Smooth muscle cell (in vitro differentiated cells): ENCODE data around the gene CUX1. TPM values are rescaled to one million over a fixed set of nuclear protein-coding genes. Genes with fewer than 3 reads are reported as not detected.

Experiments used
- DNase-seq: peaks from one replicate; lab custom pipeline; 2025; ENCODE audit not compliant: unreplicated experiment; lab: John Stamatoyannopoulos, UW
- H2AFZ ChIP-seq: fragments of 200-600 bp; sonication (generic); 2 replicates; pipeline ENCODE4 v1.6.0; 2016; ENCODE audit warnings: antibody characterized with exemption, low read depth, mild to moderate bottlenecking
- H3F3A ChIP-seq: fragments of 200-600 bp; sonication (generic); 2 replicates; pipeline ENCODE4 v1.6.0; 2017; ENCODE audit warnings: antibody characterized with exemption, low read depth
- H3K27ac ChIP-seq: fragments of 200-600 bp; sonication (generic); 2 replicates; pipeline ENCODE4 v1.5.1; 2016; ENCODE audit warnings: low read depth, mild to moderate bottlenecking
- H3K27me3 ChIP-seq: fragments of 200-600 bp; sonication (generic); 2 replicates; pipeline ENCODE4 v1.6.1; 2016; ENCODE audit warnings: low read depth, mild to moderate bottlenecking
- H3K36me3 ChIP-seq: fragments of 200-600 bp; sonication (generic); 2 replicates; pipeline ENCODE4 v1.5.1; 2016; ENCODE audit warnings: low read depth
- H3K4me1 ChIP-seq: fragments of 200-600 bp; sonication (generic); 2 replicates; pipeline ENCODE4 v1.5.1; 2016; ENCODE audit warnings: low read depth
- H3K4me2 ChIP-seq: fragments of 200-600 bp; sonication (generic); 2 replicates; pipeline ENCODE4 v1.6.0; 2016; ENCODE audit warnings: mild to moderate bottlenecking
- H3K4me3 ChIP-seq: fragments of 200-600 bp; sonication (generic); 2 replicates; pipeline ENCODE4 v1.5.1; 2016; ENCODE audit warnings: mild to moderate bottlenecking
- H3K79me2 ChIP-seq: fragments of 200-600 bp; sonication (generic); 2 replicates; pipeline ENCODE4 v1.6.0; 2016; ENCODE audit warnings: low read depth, mild to moderate bottlenecking
- H3K9ac ChIP-seq: fragments of 200-600 bp; sonication (generic); 2 replicates; pipeline ENCODE4 v1.6.0; 2016; ENCODE audit warnings: low read depth
- H3K9me3 ChIP-seq: fragments of 200-600 bp; sonication (generic); replicated peaks from 2 replicates; pipeline ENCODE4 v1.5.1; 2016; ENCODE audit warnings: low read depth
- H4K20me1 ChIP-seq: fragments of 200-600 bp; sonication (generic); 2 replicates; pipeline ENCODE4 v1.6.0; 2016; ENCODE audit warnings: low read depth
- CTCF ChIP-seq: fragments of 200-600 bp; sonication (generic); IDR thresholded peaks from 2 replicates; pipeline ENCODE4 v1.5.1; 2017; ENCODE audit warnings: borderline replicate concordance, mild to moderate bottlenecking, antibody characterized with exemption; ENCODE audit not compliant: insufficient read depth, poor library complexity, severe bottlenecking
- WGBS: methylation state at CpG from one replicate; pipeline ENCODE4 v1.1.7; 2016; ENCODE audit warnings: low lambda C conversion rate; 5-methylcytosine and 5-hydroxymethylcytosine counted together
- polyA plus RNA-seq: library from polyadenylated mRNA; unstranded; fragments of >200 nt; fragmentation: Nextera tagmentation; extraction: Ambion mirVana; gene quantifications from 2 replicates; pipeline ENCODE4 v1.2.1, GENCODE V29; 2016
- total RNA-seq: library from RNA; depleted of rRNA; stranded (reverse); fragments of >200 nt; gene quantifications from 2 replicates; pipeline ENCODE4 v1.2.3, GENCODE V29; 2014

Gene CUX1
- total and polyA plus RNA-seq, 2 experiments from 2014 or later, result 56.3 to 78.4 TPM

GRCh38 chr7:101871351-101871750 is 53.9 kb downstream of the CUX1 start:
- Histone ChIP-seq H3K4me2 (peak overlapping the region; percentile 72), H3F3A (peaks cover 5% of the 10 kb centered on the region), H3K27me3 (no peaks in the 10 kb centered on the region), H3K79me2 (peaks cover 98% of the 10 kb centered on the region), H3K9ac (no peak overlapping the region), H3K4me3 (no peak overlapping the region), H3K4me1 (peaks cover 27% of the 10 kb centered on the region), H3K36me3 (no peaks in the 10 kb centered on the region), H4K20me1 (peaks cover 100% of the 10 kb centered on the region), H3K27ac (peak overlapping the region; percentile 89), H2AFZ (no peak overlapping the region), H3K9me3 (no peaks in the 10 kb centered on the region)
- DNase-seq, result no peak
- TF ChIP-seq CTCF, result no peak
- 93% methylated on average over 9 of the region's 9 CpGs for WGBS

GRCh38 chr7:101874028-101874427 is 56.6 kb downstream of the CUX1 start:
- Histone ChIP-seq H3K27ac (peak overlapping the region; percentile 36), H3K79me2 (peaks cover 98% of the 10 kb centered on the region), H4K20me1 (peaks cover 97% of the 10 kb centered on the region), H3K36me3 (no peaks in the 10 kb centered on the region), H2AFZ (no peak overlapping the region), H3K4me1 (peaks cover 23% of the 10 kb centered on the region), H3K4me2 (peak overlapping the region; percentile 41), H3K9me3 (no peaks in the 10 kb centered on the region), H3K4me3 (no peak overlapping the region), H3K27me3 (no peaks in the 10 kb centered on the region), H3K9ac (no peak overlapping the region), H3F3A (peaks cover 5% of the 10 kb centered on the region)
- TF ChIP-seq CTCF, result no peak
- 45% methylated on average over 5 of the region's 5 CpGs for WGBS
- DNase-seq, result no peak

GRCh38 chr7:101875283-101875846 is 57.9 kb downstream of the CUX1 start:
- H2AFZ ChIP-seq, result no peak overlapping the region
- TF ChIP-seq CTCF, result no peak
- peaks cover 100% of the 10 kb centered on the region for H3K79me2 ChIP-seq
- peak overlapping the region; percentile 13 for H3K27ac ChIP-seq
- no peak for DNase-seq
- peaks cover 8% of the 10 kb centered on the region for H3F3A ChIP-seq
- H3K4me1 ChIP-seq, result peaks cover 17% of the 10 kb centered on the region
- H3K4me2 ChIP-seq, result no peak overlapping the region
- no peaks in the 10 kb centered on the region for H3K9me3 ChIP-seq
- 84% methylated on average over 11 of the region's 11 CpGs for WGBS
- no peak overlapping the region for H3K4me3 ChIP-seq
- H3K9ac ChIP-seq, result no peak overlapping the region
- H4K20me1 ChIP-seq, result peaks cover 96% of the 10 kb centered on the region
- H3K27me3 ChIP-seq, result no peaks in the 10 kb centered on the region
- no peaks in the 10 kb centered on the region for H3K36me3 ChIP-seq
